ENCODE data around the gene MEDAG.
"Not testable (repeated sequence)": the region's sequence is repeated elsewhere in the genome, so short reads cannot be mapped to it uniquely, and the experiment has no call there.

MEDAG gene

DNA sequence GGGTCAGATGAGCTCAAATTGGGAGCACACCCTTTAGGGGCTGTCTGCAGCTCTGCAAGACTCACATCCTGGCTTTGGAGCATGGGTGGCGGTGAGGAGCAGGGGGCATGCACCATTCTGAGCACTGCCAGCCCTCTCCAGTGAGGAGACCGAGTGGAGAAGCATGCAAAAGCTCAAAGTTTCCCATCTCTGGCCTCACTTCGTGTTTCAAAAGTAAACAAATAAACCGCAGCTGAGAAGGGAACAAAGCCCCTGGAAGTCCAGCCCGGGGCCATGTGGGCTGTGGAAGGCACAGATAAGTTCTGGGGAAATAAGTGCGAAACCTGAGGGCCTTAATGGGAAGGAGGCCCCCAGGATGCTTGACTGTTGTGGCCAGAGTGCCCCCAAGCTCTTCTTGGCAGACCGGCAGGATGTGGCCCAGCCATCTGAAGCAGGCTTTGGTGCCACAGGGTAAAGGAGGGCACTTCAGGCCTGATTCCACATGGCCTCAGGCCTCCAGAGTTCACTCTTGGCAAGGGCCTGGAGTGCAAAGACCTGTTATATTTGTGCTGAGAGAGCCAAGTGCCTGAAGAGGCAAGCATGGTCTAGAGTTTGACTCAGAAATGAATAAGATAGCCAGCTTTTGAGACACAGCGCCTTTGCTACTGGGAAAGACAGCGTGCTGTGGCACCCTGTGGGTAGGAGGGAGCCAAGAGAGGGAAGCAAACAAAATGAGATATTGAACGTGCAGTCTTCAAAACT is 1.2 kb downstream of the MEDAG start:
- DNase-seq (ENCODE audit: low read depth) = peak; percentile 24

GRCh38 chr13:30908416-30908980 is 2.4 kb downstream of the MEDAG start:
- DNase-seq (ENCODE audit: low read depth) = peak; percentile 38

GRCh38 chr13:30910676-30911075 is 4.6 kb downstream of the MEDAG start:
- no peak for DNase-seq (ENCODE audit: low read depth)

DNA sequence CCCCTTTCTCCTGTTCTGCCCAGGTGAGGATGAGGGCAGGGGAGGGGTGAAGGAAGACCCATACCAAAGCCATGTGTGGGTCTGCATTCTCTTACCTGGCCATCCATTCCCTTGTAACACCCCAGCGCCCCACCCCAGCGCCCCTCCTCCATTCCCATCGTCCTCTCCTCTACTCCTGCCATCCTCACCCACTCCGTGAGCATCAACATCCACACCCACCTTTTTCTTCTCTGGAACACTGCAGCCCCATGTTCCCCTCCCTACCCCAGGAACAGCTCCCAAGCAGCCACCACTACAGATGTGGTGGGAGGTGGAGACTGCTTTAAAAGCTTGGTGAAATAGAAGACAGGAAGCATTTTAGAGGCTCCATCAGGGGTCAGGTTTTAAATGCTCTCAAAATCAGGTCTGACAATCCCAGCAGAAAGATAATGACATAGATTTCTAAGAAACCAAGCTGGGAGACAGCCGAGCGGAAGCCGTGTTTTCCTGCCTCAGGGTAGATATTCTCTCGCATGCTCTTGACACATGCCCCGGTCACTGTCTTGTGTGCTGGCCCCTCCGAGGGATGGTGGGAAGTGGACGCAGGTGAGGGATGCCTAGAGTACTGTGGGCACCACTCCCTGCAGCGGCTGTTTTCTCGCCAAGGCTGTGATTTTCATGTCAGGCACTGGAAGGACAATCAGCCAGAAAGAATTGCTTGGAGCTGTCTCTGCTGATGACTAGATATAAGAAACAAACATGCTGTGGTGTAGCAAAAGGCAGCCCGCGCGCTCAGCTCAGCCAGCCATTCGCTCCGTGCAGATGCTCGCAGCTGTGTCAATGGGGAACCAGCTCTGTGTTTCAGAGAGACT is 9.8 kb downstream of the MEDAG start:
- no peak for DNase-seq (ENCODE audit: low read depth)

GRCh38 chr13:30916991-30917390 is 10.9 kb downstream of the MEDAG start:
- no peak for DNase-seq (ENCODE audit: low read depth)

- DNase-seq (ENCODE audit: low read depth) = no peak
Measured at GRCh38 chr13:30918662-30919405, 12.8 kb downstream of the MEDAG start.

DNA sequence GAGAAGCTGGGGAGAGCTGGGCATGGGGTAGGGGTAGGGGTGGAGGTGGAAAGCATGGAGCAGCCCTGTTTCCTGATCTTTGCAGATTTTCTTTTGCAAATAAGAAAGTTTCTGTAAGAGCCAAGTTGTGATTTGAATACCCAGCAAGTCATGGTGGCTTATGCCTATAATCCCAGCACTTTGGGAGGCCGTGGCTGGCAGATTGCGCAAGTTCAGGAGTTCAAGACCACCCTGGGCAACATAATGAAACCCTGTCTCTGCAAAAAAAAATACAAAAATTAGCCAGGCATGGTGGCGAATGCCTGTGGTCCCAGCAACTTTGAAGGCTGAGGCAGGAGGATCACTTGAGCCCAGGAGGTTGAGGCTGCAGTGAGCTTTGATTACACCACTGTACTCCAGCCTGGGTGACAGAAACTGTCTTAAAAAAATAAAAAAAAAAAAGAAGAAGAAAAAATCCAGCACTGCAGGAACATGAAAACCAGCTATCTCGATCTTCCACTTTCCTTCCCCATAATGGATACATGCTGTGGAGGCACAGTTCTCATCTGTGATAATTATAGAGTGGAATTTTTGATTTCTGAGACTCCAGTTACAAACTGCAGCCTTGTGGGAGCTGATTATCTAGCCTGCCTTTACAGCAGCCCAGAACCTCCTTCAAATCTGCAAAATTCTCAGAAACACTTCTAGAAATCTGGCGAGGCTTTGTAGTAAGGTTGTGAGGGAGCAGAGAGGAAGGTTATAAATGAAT is 14.3 kb downstream of the MEDAG start:
- DNase-seq (ENCODE audit: low read depth) = no peak

- no peak for DNase-seq (ENCODE audit: low read depth)
Measured at GRCh38 chr13:30923418-30923817, 17.3 kb downstream of the MEDAG start.

- no peak for DNase-seq (ENCODE audit: low read depth)
Measured at GRCh38 chr13:30924721-30925120, 18.6 kb downstream of the MEDAG start.

GRCh38 chr13:30925429-30925828 is 19.4 kb downstream of the MEDAG start:
- no peak for DNase-seq (ENCODE audit: low read depth)

DNA sequence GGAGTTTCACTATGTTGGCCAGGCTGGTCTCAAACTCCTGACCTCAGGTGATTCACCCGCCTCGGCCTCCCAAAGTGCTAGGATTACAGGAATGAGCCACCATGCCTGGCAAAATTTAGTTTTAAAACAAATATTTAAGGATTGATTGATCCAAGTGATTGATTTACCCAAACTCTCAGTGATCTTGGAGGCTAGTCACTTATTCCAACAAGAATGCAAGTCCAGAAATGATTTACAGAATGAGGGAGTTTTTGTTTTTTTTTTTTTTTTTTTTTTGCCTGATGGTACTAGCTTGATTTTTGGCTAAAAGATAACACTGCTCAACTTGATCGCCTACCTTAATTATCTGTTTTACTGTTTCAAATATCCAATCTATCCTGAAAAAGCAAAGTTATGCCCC is 20.7 kb downstream of the MEDAG start:
- no peak for DNase-seq (ENCODE audit: low read depth)

GRCh38 chr13:30927188-30927587 is 21.1 kb downstream of the MEDAG start:
- DNase-seq (ENCODE audit: low read depth) = not testable (repeated sequence)

DNA sequence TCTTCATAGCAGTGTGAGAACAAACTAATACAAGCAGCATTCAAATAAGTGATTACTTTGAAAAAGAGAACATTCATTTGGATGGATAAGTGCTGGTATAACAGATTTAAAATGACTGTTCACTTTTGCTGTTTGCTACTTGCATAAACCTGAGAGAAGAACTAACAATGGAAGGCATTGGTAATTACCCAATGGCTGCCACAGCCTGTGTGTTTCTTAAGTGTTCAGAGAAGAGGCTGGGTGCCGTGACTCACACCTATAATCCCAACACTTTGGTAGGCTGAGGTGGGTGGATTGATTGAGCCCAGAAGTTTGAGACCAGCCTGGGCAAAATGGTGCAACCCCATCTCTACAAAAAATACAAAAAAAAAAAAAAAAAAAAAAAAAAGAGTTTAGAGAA is 21.5 kb downstream of the MEDAG start:
- DNase-seq (ENCODE audit: low read depth) = no peak

DNA sequence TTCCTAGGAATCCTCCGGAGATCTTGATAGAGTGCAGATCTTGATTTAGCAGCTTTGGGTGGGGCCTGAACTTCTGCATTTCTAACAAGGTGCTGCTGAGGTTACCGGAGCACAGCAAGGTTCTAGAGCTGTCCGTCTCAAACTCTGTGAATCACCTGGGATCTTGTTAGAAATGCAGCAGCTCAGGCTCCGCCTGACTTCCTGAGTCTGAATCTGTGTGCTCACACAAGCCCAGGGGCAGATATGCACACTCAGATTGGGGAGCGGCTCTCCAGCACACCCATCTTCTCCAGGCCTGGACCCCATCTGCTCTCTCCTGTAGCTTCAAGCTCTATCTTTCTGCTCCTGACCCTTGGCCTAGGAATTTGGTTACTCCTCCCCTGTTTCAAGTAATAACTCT is 22.9 kb downstream of the MEDAG start:
- DNase-seq (ENCODE audit: low read depth) = no peak

GRCh38 chr13:30932481-30933353 is 26.6 kb downstream of the MEDAG start, which contains the start of gene TEX26:
TSS of gene TEX26 (plus strand) at chr13:30932656. CDS start at chr13:30932716, 60 bp downstream.
- DNase-seq (ENCODE audit: low read depth) = no peak

DNA sequence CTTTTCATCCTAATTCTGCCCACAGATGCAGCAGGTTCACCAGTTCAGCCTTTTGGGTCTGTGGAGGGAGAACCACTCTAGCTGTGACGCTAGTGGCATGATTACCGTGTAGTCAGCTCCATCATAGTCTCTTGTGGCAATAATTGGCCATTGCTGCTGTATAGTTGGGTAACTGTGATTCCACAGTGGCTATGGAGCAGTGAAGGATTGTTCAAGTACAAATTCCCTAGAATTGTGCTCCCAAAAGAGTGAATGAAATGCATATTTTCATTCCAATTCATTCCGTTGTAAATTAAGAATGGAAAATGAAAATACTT is 27.2 kb downstream of the MEDAG start:
- DNase-seq (ENCODE audit: low read depth) = no peak

GRCh38 chr13:30934381-30934780 is 28.3 kb downstream of the MEDAG start:
- DNase-seq (ENCODE audit: low read depth) = no peak

DNA sequence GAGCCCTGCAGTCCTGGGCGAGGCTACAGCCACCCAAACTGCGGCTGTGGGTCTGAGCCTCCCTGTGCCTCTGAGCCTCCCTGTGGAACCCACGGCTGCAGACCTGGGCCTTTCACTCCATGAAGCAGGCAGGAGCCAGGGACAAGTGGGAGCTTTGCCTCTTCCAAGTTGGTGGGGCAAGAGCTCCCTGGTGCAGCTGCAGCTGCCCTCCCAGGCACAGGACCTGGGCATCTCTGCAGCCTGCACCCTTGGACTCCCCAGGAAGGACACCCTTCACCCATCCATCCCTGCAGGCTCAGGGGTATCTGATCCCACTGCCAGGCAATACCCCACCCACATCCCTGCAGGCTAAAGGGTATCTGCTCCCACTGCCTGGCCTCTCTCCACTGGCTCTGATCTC is 28.7 kb downstream of the MEDAG start:
- no peak for DNase-seq (ENCODE audit: low read depth)

DNA sequence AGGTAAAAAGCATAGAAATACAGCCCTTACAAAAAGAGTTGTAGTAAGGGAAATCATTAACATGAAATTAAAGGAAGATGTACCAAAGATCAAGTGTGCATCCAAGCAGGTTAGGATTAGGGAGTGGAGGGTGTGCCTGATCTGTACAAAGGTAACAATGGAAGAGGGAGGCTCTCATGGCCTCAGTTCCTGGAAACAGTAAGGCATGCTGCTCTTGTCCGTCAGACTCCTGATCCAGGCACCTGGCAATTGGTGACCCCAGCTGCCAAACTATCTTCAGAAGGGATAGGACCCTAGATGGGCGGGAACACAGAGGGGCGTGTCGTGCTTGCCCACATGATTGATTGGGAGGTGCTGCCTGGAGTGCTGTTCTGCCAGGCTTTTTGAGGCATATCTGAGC is 30.9 kb downstream of the MEDAG start:
- DNase-seq (ENCODE audit: low read depth) = no peak

DNA sequence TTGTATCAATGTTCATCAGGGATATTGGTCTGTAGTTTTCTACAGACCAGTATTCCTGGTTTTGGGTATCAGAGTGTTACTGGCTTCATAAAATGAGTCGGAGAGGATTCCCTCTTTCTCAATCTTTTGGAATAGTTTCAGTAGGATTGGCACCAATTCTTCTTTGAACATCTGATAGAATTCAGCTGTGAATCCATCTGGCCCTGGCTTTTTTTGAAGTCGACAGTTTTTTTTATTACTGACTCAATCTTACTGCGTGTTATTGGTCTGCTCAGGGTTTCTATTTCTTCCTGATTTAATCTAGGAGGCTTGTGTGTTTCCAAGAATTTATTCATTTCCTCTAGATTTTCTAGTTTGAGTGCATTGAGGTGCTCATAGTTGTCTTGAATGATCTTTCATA is 37.8 kb downstream of the MEDAG start:
- DNase-seq (ENCODE audit: low read depth) = no peak
